ENCODE data around the gene MXI1.
"Not testable (repeated sequence)": the region's sequence is repeated elsewhere in the genome, so short reads cannot be mapped to it uniquely, and the experiment has no call there.

MXI1 gene

GRCh38 chr10:110170142-110170971 is 37.0 kb upstream of the MXI1 start:
- Mint-ChIP-seq H3K36me3 (ENCODE audit: insufficient read depth) (no peaks in the 10 kb centered on the region), H3K27me3 (peaks cover 91% of the 10 kb centered on the region), H3K4me1 (peaks cover 32% of the 10 kb centered on the region), H3K27ac (ENCODE audit: low read depth) (no peak overlapping the region), H3K9me3 (no peaks in the 10 kb centered on the region), H3K4me3 (no peak overlapping the region)
- DNase-seq (ENCODE audit: low spot score in 2 of 2): no peak
- ATAC-seq (replicated peaks; ENCODE audit: extremely low read depth, poor library complexity, severe bottlenecking): no peak

DNA sequence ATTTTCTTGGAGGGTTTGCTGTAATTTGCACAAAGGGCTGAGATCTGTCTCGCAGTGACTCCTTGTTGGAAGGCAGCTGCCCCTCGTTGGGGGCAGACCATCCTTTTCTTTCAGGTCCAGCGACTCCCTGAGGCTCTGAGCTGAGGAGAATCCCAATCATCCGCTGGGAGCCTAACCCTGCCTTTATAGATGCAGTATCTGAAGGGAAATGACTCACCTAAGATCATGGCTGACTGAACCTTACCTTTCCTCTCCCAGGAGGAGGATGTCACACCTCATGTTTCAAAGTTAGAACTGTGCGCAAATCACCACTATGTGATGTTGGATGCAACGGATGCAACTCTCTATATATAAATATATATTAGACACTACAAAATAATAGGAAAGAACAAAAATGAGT is 36.4 kb upstream of the MXI1 start:
- Mint-ChIP-seq H3K27ac (ENCODE audit: low read depth) (no peak overlapping the region), H3K27me3 (peaks cover 91% of the 10 kb centered on the region), H3K36me3 (ENCODE audit: insufficient read depth) (no peaks in the 10 kb centered on the region), H3K9me3 (no peaks in the 10 kb centered on the region), H3K4me1 (peaks cover 32% of the 10 kb centered on the region), H3K4me3 (no peak overlapping the region)
- ATAC-seq (replicated peaks; ENCODE audit: extremely low read depth, poor library complexity, severe bottlenecking) (no peak), DNase-seq (ENCODE audit: low spot score in 2 of 2) (no peak)

GRCh38 chr10:110172155-110172554 is 35.2 kb upstream of the MXI1 start:
- peaks cover 32% of the 10 kb centered on the region for H3K4me1 Mint-ChIP-seq
- no peak overlapping the region for H3K4me3 Mint-ChIP-seq
- H3K27me3 Mint-ChIP-seq: peaks cover 93% of the 10 kb centered on the region
- ATAC-seq (replicated peaks; ENCODE audit: extremely low read depth, poor library complexity, severe bottlenecking): no peak
- DNase-seq (ENCODE audit: low spot score in 2 of 2): no peak
- H3K36me3 Mint-ChIP-seq (ENCODE audit: insufficient read depth): no peaks in the 10 kb centered on the region
- no peak overlapping the region for H3K27ac Mint-ChIP-seq (ENCODE audit: low read depth)
- no peaks in the 10 kb centered on the region for H3K9me3 Mint-ChIP-seq

- Mint-ChIP-seq H3K4me1 (peaks cover 17% of the 10 kb centered on the region), H3K27me3 (peaks cover 92% of the 10 kb centered on the region), H3K4me3 (no peak overlapping the region), H3K36me3 (ENCODE audit: insufficient read depth) (no peaks in the 10 kb centered on the region), H3K27ac (ENCODE audit: low read depth) (no peak overlapping the region), H3K9me3 (no peaks in the 10 kb centered on the region)
- ATAC-seq (replicated peaks; ENCODE audit: extremely low read depth, poor library complexity, severe bottlenecking): no peak
- peak in 1 of 2 donors; percentile 2 for DNase-seq (ENCODE audit: low spot score in 2 of 2)
These were observed 33.2 kb upstream of the MXI1 start for GRCh38 chr10:110174201-110174600.

DNA sequence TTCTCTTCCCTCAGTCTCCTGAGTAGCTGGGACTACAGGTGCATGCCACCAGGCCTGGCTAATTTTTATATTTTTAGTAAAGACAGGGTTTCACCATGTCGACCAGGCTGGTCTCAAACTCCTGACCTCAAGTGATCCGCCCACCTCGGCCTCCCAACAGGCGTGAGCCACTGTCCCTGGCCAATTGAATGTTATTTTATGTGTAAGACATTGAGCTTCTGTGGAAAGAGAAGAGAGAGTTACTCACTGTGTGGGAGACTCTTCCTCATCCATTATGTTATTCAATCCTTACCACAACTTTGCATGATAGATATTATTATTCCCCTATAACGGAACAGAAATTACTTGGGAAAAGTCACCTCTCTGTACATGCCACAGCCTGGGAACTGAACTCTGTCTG is 32.6 kb upstream of the MXI1 start:
- peaks cover 11% of the 10 kb centered on the region for H3K4me1 Mint-ChIP-seq

GRCh38 chr10:110175406-110175805 is 32.0 kb upstream of the MXI1 start:
- H3K9me3 Mint-ChIP-seq: no peaks in the 10 kb centered on the region
- ATAC-seq (replicated peaks; ENCODE audit: extremely low read depth, poor library complexity, severe bottlenecking) (no peak), DNase-seq (ENCODE audit: low spot score in 2 of 2) (peak in 1 of 2 donors; percentile 8)
- no peak overlapping the region for H3K4me3 Mint-ChIP-seq
- peaks cover 88% of the 10 kb centered on the region for H3K27me3 Mint-ChIP-seq
- H3K36me3 Mint-ChIP-seq (ENCODE audit: insufficient read depth): no peaks in the 10 kb centered on the region
- peaks cover 7% of the 10 kb centered on the region for H3K4me1 Mint-ChIP-seq
- no peak overlapping the region for H3K27ac Mint-ChIP-seq (ENCODE audit: low read depth)

More for the DNA sequence above, 32.6 kb upstream of the MXI1 start:
- ATAC-seq (replicated peaks; ENCODE audit: extremely low read depth, poor library complexity, severe bottlenecking) (no peak), DNase-seq (ENCODE audit: low spot score in 2 of 2) (peak in 1 of 2 donors; percentile 1)
- peaks cover 92% of the 10 kb centered on the region for H3K27me3 Mint-ChIP-seq
- no peaks in the 10 kb centered on the region for H3K36me3 Mint-ChIP-seq (ENCODE audit: insufficient read depth)
- H3K27ac Mint-ChIP-seq (ENCODE audit: low read depth): no peak overlapping the region
- no peaks in the 10 kb centered on the region for H3K9me3 Mint-ChIP-seq
- H3K4me3 Mint-ChIP-seq: no peak overlapping the region

GRCh38 chr10:110176141-110177030 is 31.0 kb upstream of the MXI1 start:
- Mint-ChIP-seq H3K4me1 (no peaks in the 10 kb centered on the region), H3K4me3 (no peak overlapping the region), H3K9me3 (no peaks in the 10 kb centered on the region), H3K27me3 (peaks cover 78% of the 10 kb centered on the region), H3K27ac (ENCODE audit: low read depth) (no peak overlapping the region), H3K36me3 (ENCODE audit: insufficient read depth) (no peaks in the 10 kb centered on the region)
- DNase-seq (ENCODE audit: low spot score in 2 of 2) (peak in 1 of 2 donors; percentile 3), ATAC-seq (replicated peaks; ENCODE audit: extremely low read depth, poor library complexity, severe bottlenecking) (no peak)

GRCh38 chr10:110179220-110179619 is 28.2 kb upstream of the MXI1 start:
- no peaks in the 10 kb centered on the region for H3K9me3 Mint-ChIP-seq
- H3K36me3 Mint-ChIP-seq (ENCODE audit: insufficient read depth): no peaks in the 10 kb centered on the region
- H3K4me3 Mint-ChIP-seq: no peak overlapping the region
- H3K27ac Mint-ChIP-seq (ENCODE audit: low read depth): no peak overlapping the region
- DNase-seq (ENCODE audit: low spot score in 2 of 2) (peak in 1 of 2 donors; percentile 8), ATAC-seq (replicated peaks; ENCODE audit: extremely low read depth, poor library complexity, severe bottlenecking) (no peak)
- no peaks in the 10 kb centered on the region for H3K4me1 Mint-ChIP-seq
- peaks cover 68% of the 10 kb centered on the region for H3K27me3 Mint-ChIP-seq

- no peaks in the 10 kb centered on the region for H3K4me1 Mint-ChIP-seq
- H3K4me3 Mint-ChIP-seq: no peak overlapping the region
- DNase-seq (ENCODE audit: low spot score in 2 of 2) (peak in 1 of 2 donors; percentile 5), ATAC-seq (replicated peaks; ENCODE audit: extremely low read depth, poor library complexity, severe bottlenecking) (no peak)
- no peaks in the 10 kb centered on the region for H3K9me3 Mint-ChIP-seq
- peaks cover 46% of the 10 kb centered on the region for H3K27me3 Mint-ChIP-seq
- H3K27ac Mint-ChIP-seq (ENCODE audit: low read depth): no peak overlapping the region
- no peaks in the 10 kb centered on the region for H3K36me3 Mint-ChIP-seq (ENCODE audit: insufficient read depth)
These were observed 26.0 kb upstream of the MXI1 start for GRCh38 chr10:110181451-110181850.

GRCh38 chr10:110181911-110182310 is 25.5 kb upstream of the MXI1 start:
- no peaks in the 10 kb centered on the region for H3K4me1 Mint-ChIP-seq
- peaks cover 42% of the 10 kb centered on the region for H3K27me3 Mint-ChIP-seq
- no peak for ATAC-seq (replicated peaks; ENCODE audit: extremely low read depth, poor library complexity, severe bottlenecking)
- H3K36me3 Mint-ChIP-seq (ENCODE audit: insufficient read depth): no peaks in the 10 kb centered on the region
- H3K9me3 Mint-ChIP-seq: no peaks in the 10 kb centered on the region
- no peak overlapping the region for H3K4me3 Mint-ChIP-seq
- peak in 1 of 2 donors; percentile 3 for DNase-seq (ENCODE audit: low spot score in 2 of 2)
- H3K27ac Mint-ChIP-seq (ENCODE audit: low read depth): no peak overlapping the region

DNA sequence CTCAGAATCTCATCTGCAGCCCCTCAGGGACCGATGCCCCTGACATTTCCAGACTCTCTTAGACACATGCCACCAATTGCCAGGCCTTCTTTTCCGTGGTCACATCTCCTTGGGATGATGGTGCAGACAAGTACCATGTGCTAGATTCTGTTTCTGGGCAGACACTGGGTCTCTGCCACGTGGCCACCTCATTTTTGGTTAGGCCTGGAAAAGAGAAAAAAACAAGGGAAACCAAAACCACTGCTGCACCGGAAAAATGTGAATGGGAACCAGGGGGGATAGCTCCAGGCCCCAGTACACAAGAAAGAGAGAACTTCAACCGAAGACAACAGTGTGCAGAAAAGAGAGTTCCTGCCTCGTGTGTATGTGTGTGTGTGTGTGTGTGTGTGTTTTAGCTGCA is 23.0 kb upstream of the MXI1 start:
- peak in 1 of 2 donors; percentile 1 for DNase-seq (ENCODE audit: low spot score in 2 of 2)
- Mint-ChIP-seq H3K27me3 (peaks cover 30% of the 10 kb centered on the region), H3K27ac (ENCODE audit: low read depth) (no peak overlapping the region), H3K4me1 (no peaks in the 10 kb centered on the region), H3K9me3 (no peaks in the 10 kb centered on the region), H3K4me3 (no peak overlapping the region), H3K36me3 (ENCODE audit: insufficient read depth) (no peaks in the 10 kb centered on the region)
- no peak for ATAC-seq (replicated peaks; ENCODE audit: extremely low read depth, poor library complexity, severe bottlenecking)

GRCh38 chr10:110185646-110186182 is 21.7 kb upstream of the MXI1 start:
- not testable (repeated sequence) for H3K4me1 Mint-ChIP-seq; H3K9me3 Mint-ChIP-seq; H3K4me3 Mint-ChIP-seq; H3K27ac Mint-ChIP-seq (ENCODE audit: low read depth); ATAC-seq (replicated peaks; ENCODE audit: extremely low read depth, poor library complexity, severe bottlenecking); H3K36me3 Mint-ChIP-seq (ENCODE audit: insufficient read depth)
- peaks cover 38% of the 10 kb centered on the region for H3K27me3 Mint-ChIP-seq
- DNase-seq (ENCODE audit: low spot score in 2 of 2): peak in 1 of 2 donors; percentile 4
